ENCODE measurements around the gene GALNT10. TPM values are rescaled to one million over a fixed set of nuclear protein-coding genes. Genes with fewer than 3 reads are reported as not detected.

GALNT10 gene
- total and polyA plus RNA-seq, 10 donors: 7.6 to 50.2 (median 43.5) TPM

DNA sequence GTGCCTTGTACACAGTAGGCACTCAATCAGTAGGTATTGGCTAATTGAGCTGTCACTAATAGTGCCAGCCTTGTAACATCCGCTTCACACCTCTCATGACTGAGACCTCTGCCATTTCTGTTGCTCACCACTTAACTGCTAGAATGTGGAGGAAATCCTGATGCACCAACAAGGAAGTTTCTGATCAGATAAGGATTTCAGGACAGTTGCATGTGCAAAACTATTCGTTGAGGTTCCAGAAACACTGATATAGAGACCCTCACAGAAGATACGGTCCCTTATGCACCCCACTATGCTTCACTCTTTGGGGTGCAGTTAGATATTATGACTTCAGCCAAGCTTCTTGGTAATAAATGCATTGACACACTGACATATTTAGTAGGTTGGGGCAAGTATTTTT, 266.0 kb downstream of the GALNT10 start:
- TF ChIP-seq, protein P1, sequence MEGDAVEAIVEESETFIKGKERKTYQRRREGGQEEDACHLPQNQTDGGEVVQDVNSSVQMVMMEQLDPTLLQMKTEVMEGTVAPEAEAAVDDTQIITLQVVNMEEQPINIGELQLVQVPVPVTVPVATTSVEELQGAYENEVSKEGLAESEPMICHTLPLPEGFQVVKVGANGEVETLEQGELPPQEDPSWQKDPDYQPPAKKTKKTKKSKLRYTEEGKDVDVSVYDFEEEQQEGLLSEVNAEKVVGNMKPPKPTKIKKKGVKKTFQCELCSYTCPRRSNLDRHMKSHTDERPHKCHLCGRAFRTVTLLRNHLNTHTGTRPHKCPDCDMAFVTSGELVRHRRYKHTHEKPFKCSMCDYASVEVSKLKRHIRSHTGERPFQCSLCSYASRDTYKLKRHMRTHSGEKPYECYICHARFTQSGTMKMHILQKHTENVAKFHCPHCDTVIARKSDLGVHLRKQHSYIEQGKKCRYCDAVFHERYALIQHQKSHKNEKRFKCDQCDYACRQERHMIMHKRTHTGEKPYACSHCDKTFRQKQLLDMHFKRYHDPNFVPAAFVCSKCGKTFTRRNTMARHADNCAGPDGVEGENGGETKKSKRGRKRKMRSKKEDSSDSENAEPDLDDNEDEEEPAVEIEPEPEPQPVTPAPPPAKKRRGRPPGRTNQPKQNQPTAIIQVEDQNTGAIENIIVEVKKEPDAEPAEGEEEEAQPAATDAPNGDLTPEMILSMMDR (IDR thresholded peaks at IDR 0.05 in 8 of 11, conservative IDR thresholded peaks at IDR 0.05 in 3 of 11): no peak
- TF ChIP-seq POLR2AphosphoS5 (IDR thresholded peaks at IDR 0.05): no peak
- TF ChIP-seq POLR2A (IDR thresholded peaks at IDR 0.05): no peak
- Histone ChIP-seq H3K36me3 (peaks cover 3 to 99% (median 70%) of the 10 kb centered on the region in 6 donors), H3K9me3 (no peaks in the 10 kb centered on the region), H3K4me3 (no peak overlapping the region), H3K27ac (no peak overlapping the region), H3K27me3 (replicated peaks in 1 of 7) (no peaks in the 10 kb centered on the region), H3K4me1 (no peaks in the 10 kb centered on the region)
- DNase-seq: no peak
- WGBS, 5 donors: 53 to 66% (median 63%) methylated on average over 3 of the region's 3 CpGs
- intact Hi-C loops (cut with DNase I; ENCODE audit: low total_unique reads): no loop called here

DNA sequence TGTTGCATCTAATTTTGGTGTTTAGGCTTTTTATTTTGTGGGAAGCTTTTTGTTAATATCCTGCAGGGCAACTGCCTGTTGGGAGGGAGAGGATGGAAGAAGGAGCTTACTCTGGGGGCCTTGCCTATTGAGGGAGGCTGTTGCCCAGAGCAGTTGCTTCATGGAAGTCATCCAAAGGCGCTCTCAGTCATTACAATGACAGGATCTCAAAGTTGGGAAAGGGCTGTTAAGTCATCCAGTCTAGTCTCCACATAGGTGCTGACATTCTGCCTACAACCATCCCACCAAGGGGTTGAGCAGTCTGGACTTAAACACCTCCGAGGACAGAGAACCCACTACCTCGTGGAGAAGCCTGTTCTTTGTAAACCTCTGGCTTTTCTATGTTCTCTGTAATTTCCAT, 268.5 kb downstream of the GALNT10 start:
- DNase-seq: no peak
- no peak overlapping the region for H3K27ac ChIP-seq
- TF ChIP-seq POLR2AphosphoS5 (IDR thresholded peaks at IDR 0.05) (no peak), POLR2A (IDR thresholded peaks at IDR 0.05) (no peak)
- TF ChIP-seq, protein P1 (IDR thresholded peaks at IDR 0.05 in 8 of 11, conservative IDR thresholded peaks at IDR 0.05 in 3 of 11): no peak
- no peak overlapping the region for H3K4me3 ChIP-seq
- intact Hi-C loops (cut with DNase I; ENCODE audit: low total_unique reads): no loop called here
- H3K27me3 ChIP-seq (replicated peaks in 1 of 7): no peaks in the 10 kb centered on the region
- H3K36me3 ChIP-seq: peaks cover under 1 to 86% (median 46%) of the 10 kb centered on the region in 6 donors
- no peaks in the 10 kb centered on the region for H3K9me3 ChIP-seq
- WGBS, 5 donors: 87 to 93% (median 87%) methylated on average over 3 of the region's 3 CpGs
- H3K4me1 ChIP-seq: no peaks in the 10 kb centered on the region

DNA sequence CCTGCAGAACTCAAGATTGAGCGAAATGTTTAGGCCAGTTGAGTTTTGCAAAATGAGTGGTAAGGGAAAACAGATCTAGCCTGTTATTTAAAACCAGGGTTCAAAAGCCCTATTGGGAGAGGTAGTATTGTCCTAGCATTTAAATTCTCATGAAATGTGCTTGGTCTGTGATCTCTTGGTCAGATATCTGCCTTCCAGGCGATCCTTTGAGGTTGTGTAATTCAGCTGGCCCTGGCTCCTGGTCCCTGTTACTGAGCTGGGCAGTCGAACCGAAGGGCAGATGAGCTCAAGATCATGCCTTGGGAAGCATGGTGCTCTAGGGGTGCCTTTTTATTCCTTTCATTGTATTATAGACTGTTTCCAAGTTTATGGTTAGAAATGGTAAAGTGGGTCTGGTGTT, 269.6 kb downstream of the GALNT10 start:
- H3K9me3 ChIP-seq: no peaks in the 10 kb centered on the region
- peaks cover 0 to 75% (median 35%) of the 10 kb centered on the region in 6 donors for H3K36me3 ChIP-seq
- H3K4me3 ChIP-seq: no peak overlapping the region
- intact Hi-C loops (cut with DNase I; ENCODE audit: low total_unique reads): no loop called here
- no peaks in the 10 kb centered on the region for H3K27me3 ChIP-seq (replicated peaks in 1 of 7)
- peaks cover 0 to 1% (median 0%) of the 10 kb centered on the region in 6 donors for H3K4me1 ChIP-seq
- DNase-seq: no peak
- 92 to 100% (median 97%) methylated on average over 4 of the region's 4 CpGs for WGBS, 5 donors
- TF ChIP-seq POLR2AphosphoS5 (IDR thresholded peaks at IDR 0.05) (no peak), POLR2A (IDR thresholded peaks at IDR 0.05) (no peak)
- TF ChIP-seq, protein P1 (IDR thresholded peaks at IDR 0.05 in 8 of 11, conservative IDR thresholded peaks at IDR 0.05 in 3 of 11): no peak
- no peak overlapping the region for H3K27ac ChIP-seq

DNA sequence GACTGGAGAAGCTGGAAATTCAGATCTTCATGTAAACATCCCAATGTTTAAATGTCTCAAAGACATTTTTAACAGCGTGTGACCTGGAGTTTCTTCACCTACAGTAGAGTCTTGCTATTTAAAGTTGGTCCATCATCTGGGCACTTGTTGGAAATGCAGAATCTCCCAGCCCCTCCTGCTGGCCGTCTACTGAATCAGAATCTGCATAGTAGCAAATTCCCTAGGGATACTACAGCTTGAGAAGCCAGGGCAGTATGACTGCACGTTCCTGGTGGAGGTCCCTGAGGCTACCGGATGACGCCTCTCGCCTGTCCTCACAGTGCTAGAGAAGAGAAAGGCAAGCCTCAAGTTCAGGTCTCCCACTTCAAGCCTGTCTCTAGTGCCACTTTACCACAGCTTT, 271.0 kb downstream of the GALNT10 start:
- 78 to 91% (median 86%) methylated on average over 6 of the region's 6 CpGs for WGBS, 5 donors
- no peaks in the 10 kb centered on the region for H3K9me3 ChIP-seq
- H3K4me3 ChIP-seq: no peak overlapping the region
- intact Hi-C loops (cut with DNase I; ENCODE audit: low total_unique reads): no loop called here
- H3K27ac ChIP-seq: no peak overlapping the region
- no peak for DNase-seq
- peaks cover 0 to 61% (median 21%) of the 10 kb centered on the region in 6 donors for H3K36me3 ChIP-seq
- peaks cover 0 to 6% (median 0%) of the 10 kb centered on the region in 6 donors for H3K4me1 ChIP-seq
- peaks cover 0 to 4% (median 0%) of the 10 kb centered on the region in 7 donors for H3K27me3 ChIP-seq (replicated peaks in 1 of 7)
- TF ChIP-seq POLR2A (IDR thresholded peaks at IDR 0.05): no peak
- TF ChIP-seq POLR2AphosphoS5 (IDR thresholded peaks at IDR 0.05): no peak
- TF ChIP-seq, protein P1 (IDR thresholded peaks at IDR 0.05 in 8 of 11, conservative IDR thresholded peaks at IDR 0.05 in 3 of 11): no peak

Data from spleen (tissue), 11 donors.